ENCODE measurements around the gene ANTKMT.
A peak's percentile ranks its signal among the peaks of the same experiment; 100 is the strongest.
"Not testable (repeated sequence)": the region's sequence is repeated elsewhere in the genome, so short reads cannot be mapped to it uniquely, and the experiment has no call there.

The ANTKMT gene

GRCh38 chr16:728131-728889, 7.4 kb downstream of the ANTKMT start:
- ATAC-seq (peak; percentile 44), DNase-seq (peak; percentile 78)

GRCh38 chr16:728890-729744, 8.2 kb downstream of the ANTKMT start:
- ATAC-seq: no peak
- no peak for DNase-seq

- DNase-seq (no peak), ATAC-seq (no peak)
Measured at GRCh38 chr16:729768-730665, 9.1 kb downstream of the ANTKMT start.

- ATAC-seq (no peak), DNase-seq (no peak)
Measured at GRCh38 chr16:730666-731509, 9.9 kb downstream of the ANTKMT start.

- no peak for ATAC-seq
- DNase-seq: no peak
Measured at GRCh38 chr16:732332-732731, 11.4 kb downstream of the ANTKMT start.

GRCh38 chr16:732936-733335, 12.0 kb downstream of the ANTKMT start:
- no peak for DNase-seq
- no peak for ATAC-seq

GRCh38 chr16:733382-734207, 12.6 kb downstream of the ANTKMT start:
- ATAC-seq: no peak
- peak; percentile 69 for DNase-seq

GRCh38 chr16:734208-734980, 13.4 kb downstream of the ANTKMT start:
- DNase-seq (no peak), ATAC-seq (no peak)

GRCh38 chr16:734981-735881, 14.3 kb downstream of the ANTKMT start:
- DNase-seq (no peak), ATAC-seq (no peak)

GRCh38 chr16:735982-736453, 15.1 kb downstream of the ANTKMT start:
- ATAC-seq (peak; percentile 70), DNase-seq (peak; percentile 60)

GRCh38 chr16:736936-737481, 16.1 kb downstream of the ANTKMT start:
- ATAC-seq (no peak), DNase-seq (no peak)

GRCh38 chr16:739560-740458, 18.9 kb downstream of the ANTKMT start:
- ATAC-seq (no peak), DNase-seq (no peak)

- ATAC-seq (no peak), DNase-seq (no peak)
Measured at GRCh38 chr16:740459-740763, 19.5 kb downstream of the ANTKMT start.

- ATAC-seq (peak; percentile 77), DNase-seq (peak; percentile 94)
Measured at GRCh38 chr16:740764-741505, 20.0 kb downstream of the ANTKMT start, which contains the start of gene CIAO3. Gene CIAO3, minus strand, starts transcription at chr16:740997. Its CDS starts 12 bp downstream, at chr16:740985.

- no peak for ATAC-seq
- no peak for DNase-seq
Measured at GRCh38 chr16:741986-742629, 21.2 kb downstream of the ANTKMT start.

- ATAC-seq, DNase-seq: not testable (repeated sequence)
Measured at GRCh38 chr16:742894-743293, 21.9 kb downstream of the ANTKMT start.
